ENCODE measurements around the gene GRIN2C. TPM values are rescaled to one million over a fixed set of nuclear protein-coding genes. Genes with fewer than 3 reads are reported as not detected.

The GRIN2C gene
- total and polyA plus RNA-seq, 7 donors = 0.22 to 0.49 TPM; not detected in 5

DNA sequence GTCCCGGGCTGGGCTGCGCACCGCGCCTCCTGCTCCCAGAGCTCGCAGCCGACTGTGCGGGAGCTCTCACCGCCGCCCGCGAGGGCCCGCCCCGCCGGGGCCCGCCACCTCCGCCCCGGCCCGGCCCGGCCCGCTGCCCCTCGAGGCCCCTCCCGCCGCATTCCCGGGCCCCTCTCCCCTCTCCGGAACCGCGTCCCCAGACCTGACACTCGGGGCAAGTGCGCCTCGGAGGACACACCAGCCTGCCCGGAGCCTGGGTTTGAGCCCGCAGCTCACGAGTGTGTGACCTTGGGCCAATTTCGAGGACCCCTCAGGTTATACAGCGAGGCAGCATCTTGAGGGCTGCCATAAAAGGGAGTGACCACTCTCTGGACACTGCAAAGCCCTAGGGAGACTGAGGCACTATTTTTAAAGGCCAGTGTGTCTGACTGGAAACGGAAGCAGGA is 2.0 kb upstream of the GRIN2C start:
- 2 to 5% methylated on average over 36 of the region's 36 CpGs for WGBS, 2 donors
- Histone ChIP-seq H3K27ac (no peak overlapping the region), H3K36me3 (no peaks in the 10 kb centered on the region), H3K27me3 (peaks cover 34 to 62% (median 48%) of the 10 kb centered on the region in 3 donors), H3K4me3 (peak overlapping the region in 2 of 4 donors; percentile 22 to 30), H3K9me3 (no peaks in the 10 kb centered on the region), H3K4me1 (peaks cover 0 to 31% (median 28%) of the 10 kb centered on the region in 4 donors)
- TF ChIP-seq POLR2A (IDR thresholded peaks at IDR 0.05) (no peak), POLR2AphosphoS5 (IDR thresholded peaks at IDR 0.05) (no peak), EP300 (IDR thresholded peaks at IDR 0.05) (no peak)
- TF ChIP-seq, protein P1, sequence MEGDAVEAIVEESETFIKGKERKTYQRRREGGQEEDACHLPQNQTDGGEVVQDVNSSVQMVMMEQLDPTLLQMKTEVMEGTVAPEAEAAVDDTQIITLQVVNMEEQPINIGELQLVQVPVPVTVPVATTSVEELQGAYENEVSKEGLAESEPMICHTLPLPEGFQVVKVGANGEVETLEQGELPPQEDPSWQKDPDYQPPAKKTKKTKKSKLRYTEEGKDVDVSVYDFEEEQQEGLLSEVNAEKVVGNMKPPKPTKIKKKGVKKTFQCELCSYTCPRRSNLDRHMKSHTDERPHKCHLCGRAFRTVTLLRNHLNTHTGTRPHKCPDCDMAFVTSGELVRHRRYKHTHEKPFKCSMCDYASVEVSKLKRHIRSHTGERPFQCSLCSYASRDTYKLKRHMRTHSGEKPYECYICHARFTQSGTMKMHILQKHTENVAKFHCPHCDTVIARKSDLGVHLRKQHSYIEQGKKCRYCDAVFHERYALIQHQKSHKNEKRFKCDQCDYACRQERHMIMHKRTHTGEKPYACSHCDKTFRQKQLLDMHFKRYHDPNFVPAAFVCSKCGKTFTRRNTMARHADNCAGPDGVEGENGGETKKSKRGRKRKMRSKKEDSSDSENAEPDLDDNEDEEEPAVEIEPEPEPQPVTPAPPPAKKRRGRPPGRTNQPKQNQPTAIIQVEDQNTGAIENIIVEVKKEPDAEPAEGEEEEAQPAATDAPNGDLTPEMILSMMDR (IDR thresholded peaks at IDR 0.05) = no peak
- intact Hi-C loops (cut with DNase I) = loop anchor here (1.0 to 5.0 kb wide), 2 partner anchors 69 to 409 kb away; no protein-coding TSS in a partner anchor
- DNase-seq = no peak

DNA sequence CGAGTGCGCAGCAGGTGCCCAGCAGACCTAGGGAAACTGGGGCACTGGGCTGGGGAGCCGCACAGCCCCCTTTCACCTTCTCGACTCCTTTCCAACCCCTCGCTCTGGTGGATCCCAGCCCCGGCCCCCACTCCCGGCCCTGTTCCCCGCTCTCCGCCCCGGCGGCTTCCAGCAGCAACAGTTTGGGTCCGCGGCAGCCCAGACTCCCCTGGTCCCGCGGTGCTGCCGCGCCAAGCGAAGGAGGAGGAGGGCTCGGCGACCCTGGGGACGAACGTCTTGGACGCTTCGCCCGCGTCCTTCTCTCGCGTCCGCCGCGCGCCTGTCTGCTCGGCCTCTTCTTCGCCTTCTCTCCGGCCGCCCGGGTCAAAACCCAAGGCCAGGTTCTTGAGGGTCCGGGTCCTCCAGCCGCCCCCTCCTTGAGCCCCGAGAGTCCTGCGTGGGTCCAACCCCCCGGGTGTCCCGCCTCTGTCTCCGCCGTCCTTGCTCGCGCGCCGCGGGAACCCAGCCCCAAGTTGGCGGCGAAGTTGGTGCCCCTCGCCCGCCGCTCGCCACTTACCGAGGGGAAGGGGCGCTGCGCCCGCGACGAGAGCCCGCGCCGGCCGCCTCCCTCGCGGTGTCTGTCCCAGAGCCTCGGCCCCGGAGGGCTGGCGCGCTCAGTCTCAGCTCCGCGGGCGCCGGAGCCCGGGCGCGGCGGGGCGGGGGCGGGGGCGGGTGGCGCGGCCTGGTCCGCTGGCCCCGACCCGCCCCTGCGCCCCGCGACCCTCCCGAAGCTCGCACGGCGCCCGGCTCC is 1.4 kb upstream of the GRIN2C start:
- H3K4me3 ChIP-seq = peak overlapping the region in 3 of 4 donors; percentile 22 to 35 (median 30)
- H3K4me1 ChIP-seq = peaks cover 0 to 31% (median 28%) of the 10 kb centered on the region in 4 donors
- WGBS, 2 donors = 3% methylated on average over 96 of the region's 96 CpGs
- no peaks in the 10 kb centered on the region for H3K9me3 ChIP-seq
- no peak for TF ChIP-seq EP300 (IDR thresholded peaks at IDR 0.05)
- no peak for TF ChIP-seq POLR2AphosphoS5 (IDR thresholded peaks at IDR 0.05)
- TF ChIP-seq, protein P1 (IDR thresholded peaks at IDR 0.05) = no peak
- no peak for TF ChIP-seq POLR2A (IDR thresholded peaks at IDR 0.05)
- no peak for DNase-seq
- intact Hi-C loops (cut with DNase I) = loop anchor here (1.0 to 5.0 kb wide), 2 partner anchors 18 to 409 kb away; no protein-coding TSS in a partner anchor
- H3K27me3 ChIP-seq = peaks cover 34 to 68% (median 53%) of the 10 kb centered on the region in 3 donors
- H3K27ac ChIP-seq = no peak overlapping the region
- no peaks in the 10 kb centered on the region for H3K36me3 ChIP-seq

DNA sequence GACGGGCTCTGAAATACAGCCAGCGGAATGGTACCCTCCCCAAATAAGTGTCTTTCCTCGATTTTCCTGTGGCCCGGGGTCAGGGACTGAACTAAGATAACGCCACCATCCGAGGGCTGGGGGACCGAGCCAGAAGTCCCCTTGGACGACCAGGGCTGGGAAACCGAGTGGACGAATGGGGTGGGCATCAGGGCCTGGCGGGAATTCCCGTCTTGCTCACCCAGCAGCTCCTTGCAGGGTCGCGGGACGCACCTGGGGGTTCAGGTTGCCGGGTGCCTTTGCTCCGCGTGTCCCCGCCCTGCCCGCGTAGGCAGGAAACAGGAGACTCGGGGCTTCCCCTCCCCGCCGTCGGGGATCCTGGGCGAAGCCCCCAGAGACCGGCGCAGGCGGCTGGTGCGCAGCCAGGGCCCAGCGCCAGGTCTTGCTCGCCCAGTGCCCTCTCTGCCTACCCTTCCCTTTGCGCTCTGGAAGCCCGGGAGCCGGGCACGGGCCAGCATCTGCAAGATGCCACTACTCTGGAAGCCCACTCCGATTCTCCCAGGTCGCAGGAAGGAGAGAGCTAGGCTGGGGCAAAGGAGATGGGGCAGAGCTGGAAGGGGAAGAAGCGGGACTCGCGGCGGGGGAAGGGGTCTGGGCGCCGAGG is 665 bp upstream of the GRIN2C start:
- intact Hi-C loops (cut with DNase I) = loop anchor here (1.0 to 5.0 kb wide), 2 partner anchors 17 to 408 kb away; no protein-coding TSS in a partner anchor

DNA sequence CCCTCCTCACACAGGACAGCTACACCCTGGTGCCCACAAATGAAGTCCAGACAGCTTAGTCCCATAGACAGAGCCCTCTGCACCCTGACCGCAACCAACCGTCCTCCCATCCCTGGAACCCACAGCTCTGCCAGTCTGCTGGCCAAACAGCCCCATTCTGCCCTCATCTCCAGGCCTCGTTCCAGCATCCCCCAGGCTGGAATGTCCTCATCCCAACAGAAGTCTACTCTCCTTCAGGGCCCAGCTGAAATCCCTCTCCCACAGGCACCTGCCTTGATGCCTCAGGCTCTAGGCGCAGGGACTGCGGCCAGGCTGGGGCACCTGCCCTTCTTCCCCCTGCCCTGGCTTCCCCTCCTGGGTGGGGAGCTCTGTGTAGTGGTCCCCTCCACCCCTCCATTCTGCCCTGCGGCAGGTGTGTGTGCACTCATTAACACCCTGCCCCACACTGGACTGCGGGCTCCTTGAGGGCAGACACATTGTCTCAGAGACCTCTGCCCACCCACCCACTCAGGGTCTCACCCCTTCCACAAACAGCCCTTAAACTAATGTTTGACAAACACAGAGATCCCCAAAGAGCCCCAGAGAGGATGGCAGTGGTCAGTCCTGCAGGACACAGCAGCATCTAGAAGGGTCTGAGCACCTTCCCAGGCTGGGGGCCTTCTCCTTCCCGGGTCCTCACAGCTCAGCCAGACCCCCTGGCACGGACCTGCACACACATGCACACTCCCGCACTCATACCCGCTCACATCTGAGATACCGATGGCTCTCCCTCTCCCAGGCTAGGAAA is 820 bp downstream of the GRIN2C start:
- Histone ChIP-seq H3K9me3 (no peaks in the 10 kb centered on the region), H3K4me1 (peaks cover 0 to 31% (median 26%) of the 10 kb centered on the region in 4 donors), H3K4me3 (no peak overlapping the region), H3K27ac (no peak overlapping the region), H3K36me3 (no peaks in the 10 kb centered on the region), H3K27me3 (peaks cover 37 to 90% (median 72%) of the 10 kb centered on the region in 3 donors)
- intact Hi-C loops (cut with DNase I) = no loop called here
- TF ChIP-seq EP300 (IDR thresholded peaks at IDR 0.05) (no peak), POLR2AphosphoS5 (IDR thresholded peaks at IDR 0.05) (no peak), POLR2A (IDR thresholded peaks at IDR 0.05) (no peak)
- TF ChIP-seq, protein P1 (IDR thresholded peaks at IDR 0.05) = no peak
- DNase-seq = no peak
- whole genome bisulfite sequencing, 2 donors = 42 to 53% methylated on average over 12 of the region's 12 CpGs

More for the DNA sequence above, 665 bp upstream of the GRIN2C start:
- DNase-seq = no peak
- peak overlapping the region in 3 of 4 donors; percentile 22 to 35 (median 31) for H3K4me3 ChIP-seq
- TF ChIP-seq POLR2AphosphoS5 (IDR thresholded peaks at IDR 0.05) = no peak
- no peak for TF ChIP-seq EP300 (IDR thresholded peaks at IDR 0.05)
- TF ChIP-seq, protein P1 (IDR thresholded peaks at IDR 0.05) = no peak
- TF ChIP-seq POLR2A (IDR thresholded peaks at IDR 0.05) = no peak
- H3K27ac ChIP-seq = no peak overlapping the region
- peaks cover 37 to 75% (median 58%) of the 10 kb centered on the region in 3 donors for H3K27me3 ChIP-seq
- H3K4me1 ChIP-seq = peaks cover 0 to 31% (median 28%) of the 10 kb centered on the region in 4 donors
- 3 to 4% methylated on average over 44 of the region's 44 CpGs for WGBS, 2 donors
- H3K9me3 ChIP-seq = no peaks in the 10 kb centered on the region
- H3K36me3 ChIP-seq = no peaks in the 10 kb centered on the region

Measured in sigmoid colon (tissue), 7 donors.